Esophagus (tissue), 2 donors: ENCODE data around the gene SP5. TPM values are rescaled to one million over a fixed set of nuclear protein-coding genes. Genes with fewer than 3 reads are reported as not detected.
"Not testable (repeated sequence)": the region's sequence is repeated elsewhere in the genome, so short reads cannot be mapped to it uniquely, and the experiment has no call there.

Source experiments
- H3K27ac ChIP-seq, 2 donors: one replicate each; pipeline ENCODE4 v1.5.1; 2013; ENCODE audit warnings: low read depth in 2 of 2, mild to moderate bottlenecking in 2 of 2, inconsistent platforms in 1 of 2, low read length in 1 of 2, moderate library complexity in 1 of 2
- H3K27me3 ChIP-seq, 2 donors: one replicate each; pipeline ENCODE4 v1.6.1; 2013; ENCODE audit warnings: low read length in 2 of 2, control low read depth in 1 of 2, mild to moderate bottlenecking in 1 of 2; ENCODE audit not compliant: insufficient read depth in 2 of 2, control insufficient read depth in 1 of 2
- H3K36me3 ChIP-seq, 2 donors: one replicate each; pipeline ENCODE4 v1.6.1; 2013; ENCODE audit warnings: low read length in 1 of 2; ENCODE audit not compliant: control insufficient read depth in 2 of 2, insufficient read depth in 2 of 2
- H3K4me1 ChIP-seq, 2 donors: one replicate each; pipeline ENCODE4 v1.6.1; 2013; ENCODE audit warnings: low read length in 1 of 2; ENCODE audit not compliant: control insufficient read depth in 2 of 2, insufficient read depth in 2 of 2
- H3K4me3 ChIP-seq, 2 donors: one replicate each; pipeline ENCODE4 v1.5.1; 2013; ENCODE audit warnings: low read length in 2 of 2, mild to moderate bottlenecking in 2 of 2, low read depth in 1 of 2, moderate library complexity in 1 of 2
- H3K9me3 ChIP-seq, 2 donors: one replicate each; pipeline ENCODE4 v1.6.1; 2013; ENCODE audit warnings: mild to moderate bottlenecking in 2 of 2, low read depth in 1 of 2, low read length in 1 of 2, moderate library complexity in 1 of 2; ENCODE audit not compliant: control insufficient read depth in 2 of 2, insufficient read depth in 1 of 2
- WGBS, 2 donors: extraction: QIAGEN DNeasy Blood & Tissue Kit; methylation state at CpG; one replicate each; pipeline ENCODE4 v1.1.7; 2013; 5-methylcytosine and 5-hydroxymethylcytosine counted together
- polyA plus RNA-seq, 2 donors: library from polyadenylated mRNA; stranded (reverse); fragments of 200-250 nt; gene quantifications; one replicate each; pipeline ENCODE4 v1.2.3, GENCODE V29; 2013
- donor health status: healthy with polysubstance abuse.
- donor health status: Bipolar disorder and iron deficiency.

Gene SP5
- polyA plus RNA-seq, 2 donors: 0.43 to 0.54 TPM

DNA sequence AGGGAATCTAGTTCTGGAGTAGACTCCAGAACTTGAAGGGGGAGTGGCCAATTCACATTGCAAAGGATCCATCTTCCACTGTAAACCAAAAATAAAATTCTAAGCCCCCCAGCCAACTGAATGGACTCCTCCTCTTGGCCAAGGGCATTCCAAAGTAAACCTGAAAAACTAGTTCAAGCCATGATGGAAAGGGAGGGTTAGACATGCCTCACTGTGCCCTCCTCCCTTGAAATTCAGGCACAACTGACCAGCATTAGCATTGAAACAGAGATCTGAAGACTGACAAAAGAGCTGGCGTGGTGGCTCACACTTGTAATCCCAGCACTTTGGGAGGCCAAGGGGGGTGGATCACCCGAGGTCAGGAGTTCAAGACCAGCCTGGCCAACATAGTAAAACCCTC lies 19.5 kb downstream of the SP5 start:
- not testable (repeated sequence) for H3K4me1 ChIP-seq, H3K4me3 ChIP-seq, H3K27me3 ChIP-seq, H3K9me3 ChIP-seq, H3K36me3 ChIP-seq, H3K27ac ChIP-seq
- WGBS, 2 donors: 61 to 78% methylated on average over 2 of the region's 2 CpGs

DNA sequence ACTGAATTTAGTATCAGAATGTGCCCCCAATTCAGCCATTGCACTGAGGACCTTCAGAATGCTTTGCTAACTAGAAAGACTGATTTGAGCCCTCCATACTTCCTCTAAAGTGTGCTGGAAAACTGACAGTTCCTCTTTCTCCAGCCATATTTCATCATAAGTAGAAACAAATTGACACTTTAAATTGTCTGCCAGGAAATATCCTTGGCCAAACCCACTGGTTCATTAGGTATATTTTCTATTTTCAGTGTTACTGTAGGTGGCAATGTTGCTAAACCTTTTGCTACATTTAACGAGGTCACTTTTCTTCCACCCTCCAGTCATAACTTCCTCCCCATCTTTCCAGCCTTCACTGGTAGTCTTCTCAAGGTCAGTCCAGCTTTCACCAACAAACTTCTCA lies 21.5 kb downstream of the SP5 start:
- no peaks in the 10 kb centered on the region for H3K4me1 ChIP-seq
- H3K4me3 ChIP-seq: no peak overlapping the region
- no peaks in the 10 kb centered on the region for H3K36me3 ChIP-seq
- 43 to 51% methylated on average over 1 of the region's 1 CpG for WGBS, 2 donors
- no peaks in the 10 kb centered on the region for H3K9me3 ChIP-seq
- peaks cover 0 to 2% of the 10 kb centered on the region in 2 donors for H3K27me3 ChIP-seq
- H3K27ac ChIP-seq: no peak overlapping the region

DNA sequence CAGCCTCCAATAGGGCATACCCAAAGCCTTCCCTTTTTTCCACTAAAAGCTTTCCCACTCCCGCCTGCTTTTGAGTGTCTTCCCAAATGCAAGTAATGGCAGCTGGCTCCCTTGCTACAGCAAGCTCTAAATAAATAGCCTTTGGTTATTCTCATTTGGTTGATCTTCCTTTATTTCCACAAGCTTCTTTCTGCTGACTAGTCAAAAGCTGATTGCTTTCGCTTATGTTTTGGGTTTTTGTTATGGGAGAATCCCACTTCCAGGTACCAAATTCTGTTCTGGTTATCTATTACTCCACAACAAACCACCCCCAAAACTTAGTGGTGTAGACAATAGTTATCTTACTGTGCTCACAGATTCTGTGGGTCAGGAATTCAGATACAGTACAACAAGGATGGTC lies 22.3 kb downstream of the SP5 start:
- 92 to 93% methylated on average over 2 of the region's 2 CpGs for WGBS, 2 donors
- Histone ChIP-seq H3K27ac (no peak overlapping the region), H3K27me3 (peaks cover 0 to 2% of the 10 kb centered on the region in 2 donors), H3K9me3 (no peaks in the 10 kb centered on the region), H3K36me3 (no peaks in the 10 kb centered on the region), H3K4me3 (no peak overlapping the region), H3K4me1 (no peaks in the 10 kb centered on the region)

DNA sequence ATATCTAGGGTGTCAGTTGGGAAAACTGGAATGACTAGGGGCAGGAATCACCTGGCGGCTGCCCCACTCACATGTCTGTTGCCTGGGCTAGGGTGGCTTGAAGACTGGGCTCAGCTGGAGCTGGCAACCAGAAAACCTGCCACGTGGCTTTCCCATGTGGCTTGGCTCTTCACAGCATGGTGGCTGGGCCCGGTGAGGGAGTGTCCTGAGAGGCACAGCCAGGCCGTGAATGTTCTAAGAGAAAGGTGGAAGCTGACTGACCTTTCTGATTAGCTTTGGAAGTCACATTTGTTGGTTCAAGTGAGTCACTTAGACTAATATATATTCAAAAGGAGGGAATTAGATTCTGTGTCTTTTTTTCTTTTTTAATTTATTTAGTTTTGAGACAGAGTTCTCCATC lies 22.7 kb downstream of the SP5 start:
- Histone ChIP-seq H3K27me3 (peaks cover 0 to 2% of the 10 kb centered on the region in 2 donors), H3K4me1 (no peaks in the 10 kb centered on the region), H3K27ac (no peak overlapping the region), H3K4me3 (no peak overlapping the region), H3K9me3 (no peaks in the 10 kb centered on the region), H3K36me3 (no peaks in the 10 kb centered on the region)
- 82 to 87% methylated on average over 4 of the region's 4 CpGs for WGBS, 2 donors

DNA sequence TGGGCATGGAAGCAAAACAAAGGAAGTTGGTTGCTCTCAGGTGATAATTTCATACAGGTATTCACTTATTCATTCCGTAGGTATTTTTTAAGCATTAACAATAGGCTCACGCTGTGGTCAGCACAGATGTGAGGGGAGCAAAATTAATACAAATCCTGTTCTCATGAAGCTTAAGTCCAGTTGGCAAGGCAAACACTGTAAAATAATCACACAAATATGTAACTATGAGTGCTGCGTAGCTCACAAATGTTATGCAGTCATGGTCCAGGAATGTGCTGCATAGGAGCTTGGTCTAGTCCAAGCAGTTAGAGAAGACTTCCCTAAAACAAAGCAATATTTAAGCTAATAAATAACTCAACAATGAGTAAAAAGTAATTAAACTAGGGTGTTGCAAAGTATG lies 23.9 kb downstream of the SP5 start:
- Histone ChIP-seq H3K27me3 (peaks cover 0 to 2% of the 10 kb centered on the region in 2 donors), H3K27ac (no peak overlapping the region), H3K4me1 (no peaks in the 10 kb centered on the region), H3K36me3 (no peaks in the 10 kb centered on the region), H3K9me3 (no peaks in the 10 kb centered on the region), H3K4me3 (no peak overlapping the region)
- 57 to 71% methylated on average over 3 of the region's 3 CpGs for WGBS, 2 donors

DNA sequence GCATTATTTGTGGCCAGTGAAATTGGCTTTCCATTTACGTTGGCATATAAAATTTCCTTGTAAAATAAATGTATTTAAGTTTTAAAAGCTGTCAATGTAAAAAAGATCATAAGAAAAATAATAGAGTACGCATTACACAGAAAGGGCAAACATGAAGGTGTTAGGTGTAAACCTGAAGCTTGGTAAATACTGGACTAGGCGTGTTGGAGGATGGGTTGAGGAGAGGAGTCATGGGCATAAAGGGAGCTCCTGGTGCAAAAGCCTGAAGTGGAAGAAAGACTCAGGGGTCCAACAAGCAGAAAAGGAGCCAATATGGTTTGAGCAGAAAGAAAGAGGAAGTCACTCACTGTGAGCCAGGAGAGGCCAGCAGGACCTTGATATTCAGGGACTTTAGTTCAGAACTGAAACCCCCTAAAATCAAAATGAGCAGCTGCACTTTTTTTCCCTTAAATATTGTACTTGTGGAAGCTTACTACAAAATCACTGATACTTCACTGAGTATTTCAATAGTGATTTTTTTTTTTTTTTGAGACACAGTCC lies 24.4 kb downstream of the SP5 start:
- H3K9me3 ChIP-seq: no peaks in the 10 kb centered on the region
- peaks cover 0 to 2% of the 10 kb centered on the region in 2 donors for H3K27me3 ChIP-seq
- H3K36me3 ChIP-seq: no peaks in the 10 kb centered on the region
- H3K27ac ChIP-seq: no peak overlapping the region
- WGBS, 2 donors: 87% methylated on average over 3 of the region's 3 CpGs
- H3K4me3 ChIP-seq: no peak overlapping the region
- no peaks in the 10 kb centered on the region for H3K4me1 ChIP-seq

DNA sequence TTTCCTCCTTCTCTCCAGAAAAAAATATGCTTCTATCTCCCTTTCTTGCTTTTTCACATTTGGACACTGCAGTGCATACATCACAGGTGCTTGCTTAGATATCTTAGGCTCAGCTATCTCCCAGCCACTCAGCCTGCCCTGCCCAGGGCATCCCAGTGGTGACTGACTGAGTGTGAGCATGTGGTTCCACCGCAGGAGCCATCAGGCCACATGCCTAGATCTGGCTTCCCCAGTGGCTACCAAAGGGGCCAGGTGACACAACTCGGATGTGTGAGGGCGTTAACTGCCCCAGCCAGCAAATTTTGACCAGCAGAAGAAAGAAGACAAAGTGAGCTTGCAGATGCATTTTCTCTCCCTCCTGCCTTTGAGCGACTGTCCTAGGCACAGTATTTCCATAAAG lies 25.5 kb downstream of the SP5 start:
- H3K27ac ChIP-seq: no peak overlapping the region
- no peak overlapping the region for H3K4me3 ChIP-seq
- peaks cover 0 to 2% of the 10 kb centered on the region in 2 donors for H3K27me3 ChIP-seq
- H3K4me1 ChIP-seq: no peaks in the 10 kb centered on the region
- WGBS, 2 donors: 80 to 86% methylated on average over 4 of the region's 4 CpGs
- no peaks in the 10 kb centered on the region for H3K9me3 ChIP-seq
- no peaks in the 10 kb centered on the region for H3K36me3 ChIP-seq

DNA sequence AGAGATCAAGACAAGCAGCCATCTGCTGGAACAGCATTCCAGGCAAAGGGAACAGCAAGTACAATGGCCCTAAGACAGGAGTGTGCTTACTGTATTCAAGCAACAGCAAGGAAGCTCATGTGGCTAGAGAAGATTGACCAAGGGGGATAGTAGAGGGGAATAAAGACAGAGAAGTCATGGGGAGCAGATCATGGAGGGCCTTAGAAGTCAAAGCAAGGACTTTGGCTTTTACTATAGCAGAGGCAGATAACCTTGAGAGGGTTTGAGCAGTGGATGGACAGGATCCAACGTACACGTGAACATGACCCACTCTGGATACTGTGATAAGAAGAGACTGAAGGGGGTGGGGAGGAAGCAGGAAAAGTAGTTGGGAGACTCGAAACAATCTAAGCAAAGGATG lies 26.9 kb downstream of the SP5 start:
- Histone ChIP-seq H3K4me1 (no peaks in the 10 kb centered on the region), H3K27me3 (peaks cover 0 to 2% of the 10 kb centered on the region in 2 donors), H3K36me3 (no peaks in the 10 kb centered on the region), H3K27ac (no peak overlapping the region), H3K9me3 (no peaks in the 10 kb centered on the region), H3K4me3 (no peak overlapping the region)
- 86 to 93% methylated on average over 3 of the region's 3 CpGs for WGBS, 2 donors

DNA sequence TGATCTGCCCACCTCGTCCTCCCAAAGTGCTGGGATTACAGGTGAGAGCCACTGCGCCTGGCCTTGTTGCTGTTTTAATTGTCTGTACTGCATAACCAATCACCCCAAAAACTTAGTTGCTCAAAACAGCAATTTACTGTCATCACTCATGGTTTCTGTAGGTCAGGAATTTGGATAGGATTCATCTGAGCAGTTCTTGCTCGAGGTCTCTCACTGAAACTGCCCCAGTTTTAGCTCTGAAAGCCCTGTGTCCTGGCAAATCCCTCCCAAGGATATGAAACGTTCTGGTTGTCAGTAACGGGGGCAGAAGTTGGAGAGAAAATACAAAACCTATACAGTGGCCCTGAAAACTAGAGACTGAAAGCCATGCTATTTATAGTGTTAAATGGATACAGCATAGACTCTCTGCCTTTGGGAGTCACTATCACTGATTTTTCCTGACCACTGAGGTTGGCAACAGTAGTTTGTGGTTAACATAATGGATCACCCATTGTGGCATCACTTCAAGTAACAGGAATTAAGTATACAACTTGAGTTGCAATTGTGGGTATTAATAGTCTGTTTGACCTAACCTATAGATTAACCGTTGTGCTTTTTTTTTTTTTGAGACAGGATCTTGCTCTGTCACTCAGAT lies 27.9 kb downstream of the SP5 start:
- H3K27ac ChIP-seq: no peak overlapping the region
- H3K9me3 ChIP-seq: no peaks in the 10 kb centered on the region
- H3K27me3 ChIP-seq: peaks cover 0 to 2% of the 10 kb centered on the region in 2 donors
- H3K4me1 ChIP-seq: no peaks in the 10 kb centered on the region
- no peaks in the 10 kb centered on the region for H3K36me3 ChIP-seq
- 80 to 89% methylated on average over 6 of the region's 6 CpGs for WGBS, 2 donors
- no peak overlapping the region for H3K4me3 ChIP-seq

DNA sequence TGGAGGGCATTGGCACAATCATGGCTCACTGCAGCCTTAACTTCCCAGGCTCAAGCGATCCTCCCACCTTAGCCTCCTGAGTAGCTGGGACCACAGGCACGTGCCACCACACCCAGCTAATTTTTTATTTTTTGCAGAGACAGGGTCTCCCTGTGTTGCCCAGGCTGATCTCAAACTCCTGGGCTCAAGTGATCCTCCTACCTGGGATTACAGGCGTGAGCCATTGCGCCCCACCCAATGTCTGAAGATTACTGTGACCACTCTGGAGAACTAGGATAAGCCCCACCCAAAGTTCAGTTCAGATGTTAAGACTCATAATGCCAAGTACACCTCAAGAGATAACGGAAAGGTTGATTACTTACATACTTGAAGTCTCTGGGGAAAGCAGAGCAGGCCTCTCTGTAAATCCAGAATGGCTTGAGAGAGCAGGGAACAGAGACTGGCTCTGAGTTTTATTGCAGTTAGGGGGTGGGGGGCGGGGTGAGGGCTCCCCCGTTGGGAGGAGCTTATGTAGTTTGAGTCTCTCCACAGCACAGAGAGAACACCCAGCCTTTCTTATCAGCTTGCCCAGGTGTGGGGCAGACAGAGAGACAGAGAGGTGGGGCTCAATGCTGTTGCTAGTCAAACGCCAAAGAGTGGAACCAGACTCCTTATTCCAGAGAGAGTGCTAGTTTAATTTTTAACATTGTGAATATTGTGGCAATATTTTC lies 28.5 kb downstream of the SP5 start:
- Histone ChIP-seq H3K36me3 (no peaks in the 10 kb centered on the region), H3K4me3 (no peak overlapping the region), H3K27me3 (peaks cover 0 to 2% of the 10 kb centered on the region in 2 donors), H3K4me1 (no peaks in the 10 kb centered on the region), H3K27ac (no peak overlapping the region), H3K9me3 (no peaks in the 10 kb centered on the region)
- 64 to 71% methylated on average over 8 of the region's 8 CpGs for WGBS, 2 donors
